ENCODE data around the gene USP54. TPM values are rescaled to one million over a fixed set of nuclear protein-coding genes. Genes with fewer than 3 reads are reported as not detected.

USP54 gene
- total and polyA plus RNA-seq, 2 of the 13 experiments (the other 11 are each of a cell fraction or from before 2014, with no cell fraction given) = 18.1 to 25.0 TPM

DNA sequence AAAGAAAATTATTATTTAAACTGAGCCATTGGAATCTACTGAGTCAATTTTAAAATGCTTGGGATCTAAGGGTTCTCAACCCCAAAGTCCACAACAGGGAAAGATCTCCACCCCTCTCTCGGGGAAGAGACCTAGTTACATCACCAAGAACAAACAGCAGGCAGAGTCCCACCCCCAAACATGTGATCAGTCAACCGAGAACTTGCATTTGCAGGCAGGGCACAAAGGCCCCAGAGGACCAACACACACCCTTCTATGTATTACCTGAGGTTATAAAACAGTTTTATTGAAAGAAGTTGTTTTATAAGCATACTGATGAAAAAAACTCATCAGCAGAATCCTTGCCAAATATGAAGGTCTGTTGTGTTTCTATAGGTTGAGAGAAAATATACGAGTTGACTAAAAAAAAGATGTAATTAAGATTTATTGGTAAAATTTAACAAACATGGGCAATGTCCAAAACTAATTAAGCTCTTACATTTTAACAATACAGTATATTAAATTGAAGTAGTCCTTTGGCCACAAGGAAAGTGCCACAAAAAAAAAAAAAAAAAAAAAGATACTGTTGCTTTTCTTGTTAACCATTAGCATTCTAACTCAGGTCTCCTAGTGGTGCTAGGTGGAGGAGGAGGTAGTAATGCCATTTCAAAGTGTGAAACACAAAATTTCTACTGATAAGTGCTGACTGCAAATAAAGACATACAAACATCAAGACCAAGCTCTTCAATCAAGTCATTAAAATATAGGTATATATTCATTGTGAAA, 975 bp upstream of the USP54 start (continued):
- TF ChIP-seq, protein P1, sequence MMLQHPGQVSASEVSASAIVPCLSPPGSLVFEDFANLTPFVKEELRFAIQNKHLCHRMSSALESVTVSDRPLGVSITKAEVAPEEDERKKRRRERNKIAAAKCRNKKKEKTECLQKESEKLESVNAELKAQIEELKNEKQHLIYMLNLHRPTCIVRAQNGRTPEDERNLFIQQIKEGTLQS (CRISPR knock-in tag; IDR thresholded peaks at IDR 0.05) = peak; percentile 92
- TF ChIP-seq KDM3A (CRISPR knock-in tag; IDR thresholded peaks at IDR 0.05; ENCODE audit: low read depth) = no peak
- TF ChIP-seq SOX6 (IDR thresholded peaks at IDR 0.05) = no peak
- TF ChIP-seq SOX6 (CRISPR knock-in tag; IDR thresholded peaks at IDR 0.05) = peak; percentile 87
- TF ChIP-seq SSRP1 (CRISPR knock-in tag; IDR thresholded peaks at IDR 0.05) = no peak
- TF ChIP-seq BCL6 (CRISPR knock-in tag; IDR thresholded peaks at IDR 0.05) = peak; percentile 84
- TF ChIP-seq HES4 (CRISPR knock-in tag; IDR thresholded peaks at IDR 0.05; ENCODE audit: borderline replicate concordance) = no peak
- TF ChIP-seq, protein P2, sequence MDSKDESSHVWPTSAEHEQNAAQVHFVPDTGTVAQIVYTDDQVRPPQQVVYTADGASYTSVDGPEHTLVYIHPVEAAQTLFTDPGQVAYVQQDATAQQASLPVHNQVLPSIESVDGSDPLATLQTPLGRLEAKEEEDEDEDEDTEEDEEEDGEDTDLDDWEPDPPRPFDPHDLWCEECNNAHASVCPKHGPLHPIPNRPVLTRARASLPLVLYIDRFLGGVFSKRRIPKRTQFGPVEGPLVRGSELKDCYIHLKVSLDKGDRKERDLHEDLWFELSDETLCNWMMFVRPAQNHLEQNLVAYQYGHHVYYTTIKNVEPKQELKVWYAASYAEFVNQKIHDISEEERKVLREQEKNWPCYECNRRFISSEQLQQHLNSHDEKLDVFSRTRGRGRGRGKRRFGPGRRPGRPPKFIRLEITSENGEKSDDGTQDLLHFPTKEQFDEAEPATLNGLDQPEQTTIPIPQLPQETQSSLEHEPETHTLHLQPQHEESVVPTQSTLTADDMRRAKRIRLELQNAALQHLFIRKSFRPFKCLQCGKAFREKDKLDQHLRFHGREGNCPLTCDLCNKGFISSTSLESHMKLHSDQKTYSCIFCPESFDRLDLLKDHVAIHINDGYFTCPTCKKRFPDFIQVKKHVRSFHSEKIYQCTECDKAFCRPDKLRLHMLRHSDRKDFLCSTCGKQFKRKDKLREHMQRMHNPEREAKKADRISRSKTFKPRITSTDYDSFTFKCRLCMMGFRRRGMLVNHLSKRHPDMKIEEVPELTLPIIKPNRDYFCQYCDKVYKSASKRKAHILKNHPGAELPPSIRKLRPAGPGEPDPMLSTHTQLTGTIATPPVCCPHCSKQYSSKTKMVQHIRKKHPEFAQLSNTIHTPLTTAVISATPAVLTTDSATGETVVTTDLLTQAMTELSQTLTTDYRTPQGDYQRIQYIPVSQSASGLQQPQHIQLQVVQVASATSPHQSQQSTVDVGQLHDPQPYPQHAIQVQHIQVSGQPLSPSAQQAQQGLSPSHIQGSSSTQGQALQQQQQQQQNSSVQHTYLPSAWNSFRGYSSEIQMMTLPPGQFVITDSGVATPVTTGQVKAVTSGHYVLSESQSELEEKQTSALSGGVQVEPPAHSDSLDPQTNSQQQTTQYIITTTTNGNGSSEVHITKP (CRISPR knock-in tag; IDR thresholded peaks at IDR 0.05; ENCODE audit: low read depth) = 0 out of 2 replicates have a peak, but pooled peaks have one; percentile 68
- TF ChIP-seq SP2 (CRISPR knock-in tag; IDR thresholded peaks at IDR 0.05) = no peak
- peak; percentile 82; the same call in 1 of the 2 replicates for TF ChIP-seq TARDBP (CRISPR knock-in tag; IDR thresholded peaks at IDR 0.05)
- TF ChIP-seq ZNF354B (CRISPR knock-in tag; IDR thresholded peaks at IDR 0.05) = no peak
- TF ChIP-seq KAT8 (CRISPR knock-in tag; IDR thresholded peaks at IDR 0.05) = peak; percentile 66; the same call in 1 of the 2 replicates
- peak; percentile 32; the same call in 1 of the 2 replicates for TF ChIP-seq ZSCAN31 (CRISPR knock-in tag; IDR thresholded peaks at IDR 0.05; ENCODE audit: low read depth)
- TF ChIP-seq ZNF460 (CRISPR knock-in tag; IDR thresholded peaks at IDR 0.05; ENCODE audit: borderline replicate concordance) = no peak
- 0 out of 2 replicates have a peak, but pooled peaks have one; percentile 48 for TF ChIP-seq KLF6 (CRISPR knock-in tag; IDR thresholded peaks at IDR 0.05)
- TF ChIP-seq GABPA (IDR thresholded peaks at IDR 0.05; ENCODE audit: low read depth, low read length) = no peak
- TF ChIP-seq GABPA (CRISPR knock-in tag; IDR thresholded peaks at IDR 0.05; ENCODE audit: low read depth) = 0 out of 2 replicates have a peak, but pooled peaks have one; percentile 15
- TF ChIP-seq, protein P3, sequence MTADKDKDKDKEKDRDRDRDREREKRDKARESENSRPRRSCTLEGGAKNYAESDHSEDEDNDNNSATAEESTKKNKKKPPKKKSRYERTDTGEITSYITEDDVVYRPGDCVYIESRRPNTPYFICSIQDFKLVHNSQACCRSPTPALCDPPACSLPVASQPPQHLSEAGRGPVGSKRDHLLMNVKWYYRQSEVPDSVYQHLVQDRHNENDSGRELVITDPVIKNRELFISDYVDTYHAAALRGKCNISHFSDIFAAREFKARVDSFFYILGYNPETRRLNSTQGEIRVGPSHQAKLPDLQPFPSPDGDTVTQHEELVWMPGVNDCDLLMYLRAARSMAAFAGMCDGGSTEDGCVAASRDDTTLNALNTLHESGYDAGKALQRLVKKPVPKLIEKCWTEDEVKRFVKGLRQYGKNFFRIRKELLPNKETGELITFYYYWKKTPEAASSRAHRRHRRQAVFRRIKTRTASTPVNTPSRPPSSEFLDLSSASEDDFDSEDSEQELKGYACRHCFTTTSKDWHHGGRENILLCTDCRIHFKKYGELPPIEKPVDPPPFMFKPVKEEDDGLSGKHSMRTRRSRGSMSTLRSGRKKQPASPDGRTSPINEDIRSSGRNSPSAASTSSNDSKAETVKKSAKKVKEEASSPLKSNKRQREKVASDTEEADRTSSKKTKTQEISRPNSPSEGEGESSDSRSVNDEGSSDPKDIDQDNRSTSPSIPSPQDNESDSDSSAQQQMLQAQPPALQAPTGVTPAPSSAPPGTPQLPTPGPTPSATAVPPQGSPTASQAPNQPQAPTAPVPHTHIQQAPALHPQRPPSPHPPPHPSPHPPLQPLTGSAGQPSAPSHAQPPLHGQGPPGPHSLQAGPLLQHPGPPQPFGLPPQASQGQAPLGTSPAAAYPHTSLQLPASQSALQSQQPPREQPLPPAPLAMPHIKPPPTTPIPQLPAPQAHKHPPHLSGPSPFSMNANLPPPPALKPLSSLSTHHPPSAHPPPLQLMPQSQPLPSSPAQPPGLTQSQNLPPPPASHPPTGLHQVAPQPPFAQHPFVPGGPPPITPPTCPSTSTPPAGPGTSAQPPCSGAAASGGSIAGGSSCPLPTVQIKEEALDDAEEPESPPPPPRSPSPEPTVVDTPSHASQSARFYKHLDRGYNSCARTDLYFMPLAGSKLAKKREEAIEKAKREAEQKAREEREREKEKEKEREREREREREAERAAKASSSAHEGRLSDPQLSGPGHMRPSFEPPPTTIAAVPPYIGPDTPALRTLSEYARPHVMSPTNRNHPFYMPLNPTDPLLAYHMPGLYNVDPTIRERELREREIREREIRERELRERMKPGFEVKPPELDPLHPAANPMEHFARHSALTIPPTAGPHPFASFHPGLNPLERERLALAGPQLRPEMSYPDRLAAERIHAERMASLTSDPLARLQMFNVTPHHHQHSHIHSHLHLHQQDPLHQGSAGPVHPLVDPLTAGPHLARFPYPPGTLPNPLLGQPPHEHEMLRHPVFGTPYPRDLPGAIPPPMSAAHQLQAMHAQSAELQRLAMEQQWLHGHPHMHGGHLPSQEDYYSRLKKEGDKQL (CRISPR knock-in tag; IDR thresholded peaks at IDR 0.05; ENCODE audit: low read depth) = peak; percentile 61; the same call in 1 of the 2 replicates
- TF ChIP-seq ZMYM3 (CRISPR knock-in tag; IDR thresholded peaks at IDR 0.05) = peak; percentile 38; the same call in 1 of the 2 replicates
- peak; percentile 41; the same call in 1 of the 2 replicates for TF ChIP-seq HOXA3 (CRISPR knock-in tag; IDR thresholded peaks at IDR 0.05)
- TF ChIP-seq FOXK1 (CRISPR knock-in tag; IDR thresholded peaks at IDR 0.05; ENCODE audit: borderline replicate concordance, low read depth) = peak; percentile 57; the same call in 1 of the 2 replicates
